ENCODE measurements around the gene FAM200A. TPM values are rescaled to one million over a fixed set of nuclear protein-coding genes. Genes with fewer than 3 reads are reported as not detected.

FAM200A gene
- total RNA-seq, 4 donors from 2014 or later = 0.40 to 4.2 (median 4.1) TPM; not detected in 1

DNA sequence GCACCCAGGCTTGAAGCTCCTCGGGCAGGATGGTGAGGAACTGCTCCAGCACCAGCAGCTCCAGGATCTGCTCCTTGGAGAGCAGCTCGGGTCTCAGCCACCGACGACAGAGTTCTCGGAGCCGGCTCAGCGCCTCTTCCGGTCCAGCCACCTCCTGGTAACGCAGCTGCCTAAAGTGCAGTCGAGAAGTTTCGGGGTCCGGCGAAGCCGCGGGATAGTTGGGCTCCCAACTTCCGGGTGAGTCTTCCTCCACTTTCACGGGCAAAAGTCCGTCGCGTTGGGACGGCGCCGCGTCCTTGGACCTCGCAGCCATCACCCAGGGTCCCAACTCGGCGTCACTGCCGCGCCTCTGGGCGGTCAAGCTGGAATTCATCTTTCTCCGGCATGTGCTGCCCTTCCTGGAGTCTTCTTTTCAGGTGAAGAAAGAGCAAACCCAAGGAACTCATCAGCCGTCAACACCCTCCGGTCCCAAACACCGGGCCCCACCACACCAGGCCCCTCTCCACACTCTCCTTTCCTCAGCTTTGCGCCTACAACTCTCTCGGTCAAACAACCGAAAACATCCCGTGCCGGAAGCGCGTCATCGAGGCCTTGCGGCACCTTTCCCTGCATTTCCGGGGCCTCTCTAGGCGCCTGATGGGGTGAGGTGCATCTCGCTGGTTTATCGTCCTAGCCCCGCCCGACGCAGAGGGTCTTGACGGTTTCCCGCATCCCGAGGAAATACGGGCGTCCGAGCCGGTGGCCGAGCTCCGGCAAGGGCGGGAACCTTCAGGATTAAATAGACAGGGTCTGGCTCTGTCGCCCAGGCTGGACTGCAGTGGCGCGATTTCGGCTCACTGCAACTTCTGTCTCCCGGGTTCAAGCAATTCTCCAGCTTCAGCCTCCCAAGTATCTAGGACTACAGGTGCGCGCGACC, 51.9 kb downstream of the FAM200A start, which contains the start of gene ZNF394:
ZNF394 (minus strand) TSS at position 561 of the 916 bp plus-strand sequence; CDS start at position 373, 188 bp downstream.
- peaks cover 0 to 16% (median 2%) of the 10 kb centered on the region in 4 donors for H3K36me3 ChIP-seq
- peak; percentile 92 for TF ChIP-seq POLR2A (IDR thresholded peaks at IDR 0.05)
- TF ChIP-seq, protein P1, sequence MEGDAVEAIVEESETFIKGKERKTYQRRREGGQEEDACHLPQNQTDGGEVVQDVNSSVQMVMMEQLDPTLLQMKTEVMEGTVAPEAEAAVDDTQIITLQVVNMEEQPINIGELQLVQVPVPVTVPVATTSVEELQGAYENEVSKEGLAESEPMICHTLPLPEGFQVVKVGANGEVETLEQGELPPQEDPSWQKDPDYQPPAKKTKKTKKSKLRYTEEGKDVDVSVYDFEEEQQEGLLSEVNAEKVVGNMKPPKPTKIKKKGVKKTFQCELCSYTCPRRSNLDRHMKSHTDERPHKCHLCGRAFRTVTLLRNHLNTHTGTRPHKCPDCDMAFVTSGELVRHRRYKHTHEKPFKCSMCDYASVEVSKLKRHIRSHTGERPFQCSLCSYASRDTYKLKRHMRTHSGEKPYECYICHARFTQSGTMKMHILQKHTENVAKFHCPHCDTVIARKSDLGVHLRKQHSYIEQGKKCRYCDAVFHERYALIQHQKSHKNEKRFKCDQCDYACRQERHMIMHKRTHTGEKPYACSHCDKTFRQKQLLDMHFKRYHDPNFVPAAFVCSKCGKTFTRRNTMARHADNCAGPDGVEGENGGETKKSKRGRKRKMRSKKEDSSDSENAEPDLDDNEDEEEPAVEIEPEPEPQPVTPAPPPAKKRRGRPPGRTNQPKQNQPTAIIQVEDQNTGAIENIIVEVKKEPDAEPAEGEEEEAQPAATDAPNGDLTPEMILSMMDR (IDR thresholded peaks at IDR 0.05) = no peak
- peak; percentile 89 to 96 (median 95) for TF ChIP-seq POLR2AphosphoS5 (IDR thresholded peaks at IDR 0.05)
- peak within 1 kb of the TSS; percentile 93 to 98 (median 96) for H3K27ac ChIP-seq
- DNase-seq = peak; percentile 94
- peak within 1 kb of the TSS; percentile 63 to 83 (median 65) for H3K4me3 ChIP-seq
- 0 to 1% methylated on average over 7 to 58 of the region's 68 CpGs for WGBS, 2 donors (ENCODE audit: low coverage in 1 of 2)
- in situ Hi-C loops (cut with MboI; ENCODE audit: low pct_ligation_motif_present in 1 of 4, low pct_unique_long_range_greater_than_20kb in 1 of 4, low sequenced_read_pairs in 3 of 4) = loop anchor here in 1 of 4 donors (10.0 kb wide), 1 partner anchor 55 kb away; the partner anchor contains the start of genes FAM200A and ZNF655
- intact Hi-C loops (cut with DNase I; ENCODE audit: low total_unique reads) = no loop called here
- H3K9me3 ChIP-seq = no peaks in the 10 kb centered on the region
- peaks cover 3 to 31% (median 26%) of the 10 kb centered on the region in 4 donors for H3K4me1 ChIP-seq
- no peaks in the 10 kb centered on the region for H3K27me3 ChIP-seq

DNA sequence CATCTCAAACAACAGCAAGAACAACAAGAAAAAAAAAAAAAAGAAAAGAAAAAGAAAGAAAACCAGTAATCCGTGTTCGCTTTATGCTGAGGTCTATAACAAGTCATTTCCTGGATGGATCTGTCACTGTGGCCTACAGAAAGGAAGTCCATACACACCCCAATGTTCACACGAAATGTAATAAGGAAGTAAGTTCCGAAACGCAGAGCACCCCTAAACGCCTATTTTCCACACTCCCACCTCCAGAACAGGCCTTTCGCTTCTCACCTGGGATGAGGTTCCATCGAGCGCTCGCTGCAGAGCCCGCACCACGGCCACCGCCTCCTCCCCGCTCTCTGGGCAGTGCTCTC, 52.6 kb downstream of the FAM200A start:
- no peak for DNase-seq
- TF ChIP-seq POLR2A (IDR thresholded peaks at IDR 0.05) (no peak), EP300 (IDR thresholded peaks at IDR 0.05; ENCODE audit: low read depth) (no peak), POLR2AphosphoS5 (IDR thresholded peaks at IDR 0.05) (no peak)
- TF ChIP-seq, protein P1 (IDR thresholded peaks at IDR 0.05) = no peak
- peaks cover 0 to 22% (median 5%) of the 10 kb centered on the region in 4 donors for H3K36me3 ChIP-seq
- H3K4me3 ChIP-seq = peak overlapping the region; percentile 63 to 83 (median 65)
- intact Hi-C loops (cut with DNase I; ENCODE audit: low total_unique reads) = no loop called here
- WGBS, 2 donors (ENCODE audit: low coverage in 1 of 2) = 0% methylated on average over 3 to 14 of the region's 14 CpGs
- H3K27ac ChIP-seq = peak overlapping the region; percentile 93 to 98 (median 96)
- in situ Hi-C loops (cut with MboI; ENCODE audit: low pct_ligation_motif_present in 1 of 4, low pct_unique_long_range_greater_than_20kb in 1 of 4, low sequenced_read_pairs in 3 of 4) = no loop called here
- peaks cover 3 to 31% (median 26%) of the 10 kb centered on the region in 4 donors for H3K4me1 ChIP-seq
- no peaks in the 10 kb centered on the region for H3K27me3 ChIP-seq
- peaks cover 5 to 6% of the 10 kb centered on the region in 2 donors for H3K9me3 ChIP-seq

DNA sequence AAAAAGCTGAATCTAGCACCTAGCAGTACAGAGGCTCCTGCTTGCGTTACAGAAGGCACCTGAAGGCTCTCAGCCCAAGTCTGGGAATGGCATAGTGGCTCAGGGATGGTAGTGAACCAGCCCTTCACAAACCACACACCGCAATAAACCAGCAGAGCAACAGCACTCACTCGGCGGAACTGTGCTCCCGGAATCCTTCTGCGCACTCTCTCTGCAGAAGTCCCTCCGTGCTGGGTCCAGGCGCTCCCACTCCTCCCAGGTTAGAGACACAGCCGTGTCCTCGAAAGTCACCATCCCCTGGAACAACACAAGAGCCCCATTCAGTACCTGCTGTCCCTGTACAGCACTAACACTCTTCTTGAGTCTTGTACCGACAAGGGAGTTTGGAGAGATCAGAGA, 53.4 kb downstream of the FAM200A start:
- Histone ChIP-seq H3K36me3 (peaks cover 1 to 30% (median 10%) of the 10 kb centered on the region in 4 donors), H3K4me1 (peaks cover 3 to 27% (median 20%) of the 10 kb centered on the region in 4 donors), H3K4me3 (peak overlapping the region; percentile 63 to 83 (median 65)), H3K27ac (peak overlapping the region in 3 of 4 donors; percentile 96 to 98 (median 97)), H3K9me3 (peaks cover 13 to 14% of the 10 kb centered on the region in 2 donors), H3K27me3 (no peaks in the 10 kb centered on the region)
- intact Hi-C loops (cut with DNase I; ENCODE audit: low total_unique reads) = no loop called here
- DNase-seq = no peak
- 43 to 58% methylated on average over 2 to 11 of the region's 11 CpGs for WGBS, 2 donors (ENCODE audit: low coverage in 1 of 2)
- in situ Hi-C loops (cut with MboI; ENCODE audit: low pct_ligation_motif_present in 1 of 4, low pct_unique_long_range_greater_than_20kb in 1 of 4, low sequenced_read_pairs in 3 of 4) = no loop called here
- TF ChIP-seq EP300 (IDR thresholded peaks at IDR 0.05; ENCODE audit: low read depth) = no peak

DNA sequence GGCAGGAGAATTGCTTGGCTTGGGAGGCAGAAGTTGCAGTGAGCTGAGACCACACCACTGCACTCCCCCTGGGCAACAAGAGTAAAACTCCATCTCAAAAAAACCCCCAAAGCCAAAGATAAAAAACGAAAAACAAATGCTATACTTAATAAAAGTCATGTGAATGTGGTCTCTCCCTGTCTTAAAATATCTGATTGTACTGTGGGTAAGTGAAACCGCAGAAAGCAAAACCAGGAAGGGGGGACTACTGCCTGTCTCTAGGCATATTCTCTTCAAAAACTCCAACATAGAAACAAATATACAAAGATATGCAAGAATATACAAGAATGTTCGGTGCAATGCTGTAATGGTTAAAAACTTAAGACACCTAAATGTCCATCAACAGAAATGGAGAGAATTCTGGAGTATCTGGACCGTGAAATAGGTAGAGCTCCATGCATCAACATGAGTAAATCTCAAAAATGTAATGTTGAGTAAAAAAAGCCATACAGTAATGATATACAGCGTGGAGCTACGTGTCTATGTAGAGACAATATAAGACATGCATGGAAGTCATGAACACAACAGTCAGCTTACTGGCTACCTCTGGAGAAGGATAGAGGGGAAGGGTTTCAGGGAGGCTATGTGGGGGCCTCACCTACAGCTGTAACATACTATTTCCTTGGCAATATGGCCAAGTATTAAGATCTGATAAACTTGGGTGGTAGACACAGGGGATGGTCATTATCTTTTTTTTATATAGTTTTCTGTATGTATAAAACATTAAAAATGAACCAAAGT, 54.0 kb downstream of the FAM200A start:
- Histone ChIP-seq H3K27me3 (no peaks in the 10 kb centered on the region), H3K27ac (peak overlapping the region in 1 of 4 donors; percentile 96), H3K4me3 (peak overlapping the region in 3 of 4 donors; percentile 63 to 83 (median 67)), H3K36me3 (peaks cover 3 to 36% (median 13%) of the 10 kb centered on the region in 4 donors), H3K4me1 (peaks cover 3 to 27% (median 20%) of the 10 kb centered on the region in 4 donors), H3K9me3 (peaks cover 17 to 20% of the 10 kb centered on the region in 2 donors)
- TF ChIP-seq, protein P1 (IDR thresholded peaks at IDR 0.05) = no peak
- TF ChIP-seq EP300 (IDR thresholded peaks at IDR 0.05; ENCODE audit: low read depth) = no peak
- no peak for TF ChIP-seq POLR2A (IDR thresholded peaks at IDR 0.05)
- TF ChIP-seq POLR2AphosphoS5 (IDR thresholded peaks at IDR 0.05) = no peak
- in situ Hi-C loops (cut with MboI; ENCODE audit: low pct_ligation_motif_present in 1 of 4, low pct_unique_long_range_greater_than_20kb in 1 of 4, low sequenced_read_pairs in 3 of 4) = no loop called here
- intact Hi-C loops (cut with DNase I; ENCODE audit: low total_unique reads) = no loop called here
- WGBS, 2 donors (ENCODE audit: low coverage in 1 of 2) = 60 to 71% methylated on average over 6 of the region's 6 CpGs
- no peak for DNase-seq

Other genes with a start within 250 kb of the FAM200A start
- 100 to 1,000 TPM; 104 to 186 (median 147) TPM for gene ARPC1A, start 226.2 kb downstream of the FAM200A start, total RNA-seq
- 100 to 1,000 TPM; 138 to 346 (median 186) TPM for gene ARPC1B, start 177.4 kb downstream of the FAM200A start, total RNA-seq
- 10 to 100 TPM; 27.7 to 54.9 (median 49.9) TPM for gene PDAP1, start 143.5 kb downstream of the FAM200A start, total RNA-seq
- 100 to 1,000 TPM in 1 of 4 donors, 10 to 100 TPM in 2, 1 to 10 TPM in 1; 5.0 to 167 (median 50.1) TPM for gene BUD31, start 143.1 kb downstream of the FAM200A start, total RNA-seq
- gene PTCD1, start 113.3 kb downstream of the FAM200A start, total RNA-seq = 10 to 100 TPM in 1 of 4 donors, 1 to 10 TPM in 3; 1.8 to 38.2 (median 5.5) TPM
- 10 to 100 TPM; 20.7 to 65.5 (median 24.8) TPM for gene CPSF4, start 113.2 kb downstream of the FAM200A start, total RNA-seq
- gene ATP5MF, start 85.9 kb downstream of the FAM200A start, total RNA-seq = 1,000 to 10,000 TPM in 1 of 4 donors, 100 to 1,000 TPM in 2, 10 to 100 TPM in 1; 61.3 to 1,017 (median 295) TPM
- gene ZNF789, start 79.2 kb downstream of the FAM200A start, total RNA-seq = 10 to 100 TPM; 17.2 to 30.7 (median 20.1) TPM
- 10 to 100 TPM; 24.5 to 48.7 (median 38.5) TPM for gene ZNF394, start 51.8 kb downstream of the FAM200A start, total RNA-seq
- 1 to 10 TPM; 4.5 to 8.7 (median 5.9) TPM for gene ZKSCAN5, start 47.5 kb downstream of the FAM200A start, total RNA-seq
- 100 to 1,000 TPM; 153 to 304 (median 226) TPM for gene ZNF655, start 6.5 kb upstream of the FAM200A start, total RNA-seq
- gene TMEM225B, start 46.2 kb upstream of the FAM200A start, total RNA-seq = 1 to 10 TPM in 1 of 4 donors, under 1 TPM in 1, not detected in 2; 0.68 to 1.6 TPM
- gene ZSCAN25, start 64.8 kb upstream of the FAM200A start, total RNA-seq = 10 to 100 TPM; 14.6 to 58.7 (median 18.1) TPM
- gene CYP3A5, start 127.9 kb upstream of the FAM200A start, total RNA-seq = 100 to 1,000 TPM; 142 to 543 (median 383) TPM
- 1 to 10 TPM in 1 of 4 donors, under 1 TPM in 2, not detected in 1; 0.95 to 3.0 (median 0.96) TPM for gene CYP3A7, start 183.1 kb upstream of the FAM200A start, total RNA-seq
- 10 to 100 TPM in 3 of 4 donors, not detected in 1; 10.0 to 44.9 (median 22.1) TPM for gene CYP3A4, start 232.1 kb upstream of the FAM200A start, total RNA-seq